ENCODE measurements around the gene PSEN1. TPM values are rescaled to one million over a fixed set of nuclear protein-coding genes. Genes with fewer than 3 reads are reported as not detected.
A peak's percentile ranks its signal among the peaks of the same experiment; 100 is the strongest.

The PSEN1 gene
- polyA plus RNA-seq, 1 of the 3 experiments (the other 2 are of a cell fraction): 9.0 TPM

DNA sequence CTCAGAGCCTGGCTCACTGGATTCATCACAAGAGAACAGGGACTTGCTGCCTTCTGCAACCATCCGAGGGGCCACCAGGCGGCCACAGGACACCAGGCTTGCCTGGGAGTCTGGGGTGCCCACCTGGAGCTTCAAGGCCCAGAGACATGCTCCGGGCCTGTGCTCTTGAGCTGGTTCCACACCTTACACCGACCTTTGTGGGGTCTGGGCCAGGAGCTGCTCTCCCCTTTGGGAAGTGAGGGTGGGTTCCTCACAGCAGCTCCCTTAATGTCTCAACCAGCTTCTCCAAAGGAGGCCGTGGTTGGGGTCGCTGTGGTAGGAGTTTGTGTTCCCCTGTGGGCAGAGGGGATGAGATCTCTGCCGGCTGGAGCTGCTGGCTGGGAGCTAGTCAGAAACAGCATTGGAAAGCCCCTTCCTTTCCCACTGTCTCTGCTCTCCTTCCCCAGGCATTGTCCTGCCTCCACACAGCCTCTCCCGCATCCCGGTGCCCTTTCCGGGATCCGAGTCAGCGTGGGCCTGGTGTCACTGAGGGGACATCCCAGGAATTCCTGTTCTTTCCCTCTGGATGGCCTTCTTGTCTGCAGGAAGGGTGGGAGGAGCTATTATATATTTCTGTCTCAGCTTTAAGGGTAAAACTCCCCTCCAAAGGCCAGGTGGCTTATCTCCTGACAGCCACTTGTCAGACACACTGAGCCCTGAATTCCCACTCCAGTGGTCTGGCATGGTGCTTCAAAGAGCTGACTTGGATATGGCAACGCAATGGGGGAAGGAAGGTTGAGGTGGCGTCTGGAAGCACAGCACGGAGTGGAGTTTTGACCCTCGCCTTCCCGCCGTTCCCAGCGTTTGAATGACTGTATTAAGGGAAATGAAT lies 95.9 kb downstream of the PSEN1 start:
- H3K9ac ChIP-seq: no peak overlapping the region
- POLR2A ChIA-PET: no interaction called here
- H3K27ac ChIP-seq (ENCODE audit: low read depth in 2 of 2, low read length in 1 of 2): no peak overlapping the region

More for the DNA sequence above, 95.9 kb downstream of the PSEN1 start:
- Histone ChIP-seq H3K9me3 (no peaks in the 10 kb centered on the region), H3K27me3 (ENCODE audit: insufficient read depth) (peaks cover 30% of the 10 kb centered on the region), H3K4me1 (ENCODE audit: control insufficient read depth in 1 of 2, insufficient read depth in 2 of 2, low read depth in 1 of 2, low read length in 1 of 2) (peaks cover 6 to 11% of the 10 kb centered on the region in 2 experiments; a peak in 2 of 4 replicates), H2AFZ (ENCODE audit: low read depth) (no peak overlapping the region), H3K9me2 (no peaks in the 10 kb centered on the region), H3F3A (replicated peaks; ENCODE audit: insufficient read depth) (peaks cover 9% of the 10 kb centered on the region), H4K20me1 (ENCODE audit: insufficient read depth) (0 out of 2 replicates have a peak, but pooled peaks cover 3% of the 10 kb centered on the region), H3K36me3 (replicated peaks in 1 of 2; ENCODE audit: control insufficient read depth in 1 of 2, insufficient read depth in 2 of 2, low read length in 1 of 2) (no peaks in the 10 kb centered on the region), H3K4me2 (no peak overlapping the region), H3K4me3 (ENCODE audit: low read depth in 2 of 2, low read length in 1 of 2) (no peak overlapping the region), H3K79me2 (ENCODE audit: insufficient read depth) (no peaks in the 10 kb centered on the region)
- peak; percentile 42 for DNase-seq
- CTCF ChIA-PET: interaction anchor here (0.6 to 1.5 kb wide), 6 partner anchors 12 to 230 kb away, joined by 3 to 4 read pairs (median 3); no protein-coding TSS in a partner anchor
- TF ChIP-seq RAD21 (IDR thresholded peaks at IDR 0.05; ENCODE audit: low read length): peak; percentile 33; the same call in 1 of the 2 replicates
- TF ChIP-seq REST (IDR thresholded peaks at IDR 0.05; ENCODE audit: low read depth, low read length): no peak
- TF ChIP-seq, protein P1, sequence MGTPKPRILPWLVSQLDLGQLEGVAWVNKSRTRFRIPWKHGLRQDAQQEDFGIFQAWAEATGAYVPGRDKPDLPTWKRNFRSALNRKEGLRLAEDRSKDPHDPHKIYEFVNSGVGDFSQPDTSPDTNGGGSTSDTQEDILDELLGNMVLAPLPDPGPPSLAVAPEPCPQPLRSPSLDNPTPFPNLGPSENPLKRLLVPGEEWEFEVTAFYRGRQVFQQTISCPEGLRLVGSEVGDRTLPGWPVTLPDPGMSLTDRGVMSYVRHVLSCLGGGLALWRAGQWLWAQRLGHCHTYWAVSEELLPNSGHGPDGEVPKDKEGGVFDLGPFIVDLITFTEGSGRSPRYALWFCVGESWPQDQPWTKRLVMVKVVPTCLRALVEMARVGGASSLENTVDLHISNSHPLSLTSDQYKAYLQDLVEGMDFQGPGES (IDR thresholded peaks at IDR 0.05; ENCODE audit: low read depth, low read length): no peak
- no peak for TF ChIP-seq RCOR1 (IDR thresholded peaks at IDR 0.05; ENCODE audit: low read length)
- TF ChIP-seq, protein P2, sequence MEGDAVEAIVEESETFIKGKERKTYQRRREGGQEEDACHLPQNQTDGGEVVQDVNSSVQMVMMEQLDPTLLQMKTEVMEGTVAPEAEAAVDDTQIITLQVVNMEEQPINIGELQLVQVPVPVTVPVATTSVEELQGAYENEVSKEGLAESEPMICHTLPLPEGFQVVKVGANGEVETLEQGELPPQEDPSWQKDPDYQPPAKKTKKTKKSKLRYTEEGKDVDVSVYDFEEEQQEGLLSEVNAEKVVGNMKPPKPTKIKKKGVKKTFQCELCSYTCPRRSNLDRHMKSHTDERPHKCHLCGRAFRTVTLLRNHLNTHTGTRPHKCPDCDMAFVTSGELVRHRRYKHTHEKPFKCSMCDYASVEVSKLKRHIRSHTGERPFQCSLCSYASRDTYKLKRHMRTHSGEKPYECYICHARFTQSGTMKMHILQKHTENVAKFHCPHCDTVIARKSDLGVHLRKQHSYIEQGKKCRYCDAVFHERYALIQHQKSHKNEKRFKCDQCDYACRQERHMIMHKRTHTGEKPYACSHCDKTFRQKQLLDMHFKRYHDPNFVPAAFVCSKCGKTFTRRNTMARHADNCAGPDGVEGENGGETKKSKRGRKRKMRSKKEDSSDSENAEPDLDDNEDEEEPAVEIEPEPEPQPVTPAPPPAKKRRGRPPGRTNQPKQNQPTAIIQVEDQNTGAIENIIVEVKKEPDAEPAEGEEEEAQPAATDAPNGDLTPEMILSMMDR (IDR thresholded peaks at IDR 0.05): peak; percentile 31
- TF ChIP-seq ELF1 (IDR thresholded peaks at IDR 0.05): no peak
- no peak for TF ChIP-seq PBX3 (IDR thresholded peaks at IDR 0.05)
- TF ChIP-seq POLR2AphosphoS5 (IDR thresholded peaks at IDR 0.05; ENCODE audit: low read depth, low read length): no peak
- no peak for TF ChIP-seq EZH2phosphoT487 (IDR thresholded peaks at IDR 0.05; ENCODE audit: borderline replicate concordance, low read depth)
- no peak for TF ChIP-seq RXRA (IDR thresholded peaks at IDR 0.05; ENCODE audit: borderline replicate concordance, low read depth)
- TF ChIP-seq TCF12 (IDR thresholded peaks at IDR 0.05): no peak
- no peak for TF ChIP-seq CHD2 (IDR thresholded peaks at IDR 0.05; ENCODE audit: low read length, partially characterized antibody)
- TF ChIP-seq TEAD4 (IDR thresholded peaks at IDR 0.05; ENCODE audit: borderline replicate concordance, insufficient read depth): no peak
- TF ChIP-seq TAF1 (IDR thresholded peaks at IDR 0.05; ENCODE audit: borderline replicate concordance, low read depth, low read length): no peak
- WGBS (ENCODE audit: low lambda C conversion rate): 77% methylated on average over 14 of the region's 19 CpGs
